ENCODE results near the gene P2RX7. TPM values are rescaled to one million over a fixed set of nuclear protein-coding genes. Genes with fewer than 3 reads are reported as not detected.
A peak's percentile ranks its signal among the peaks of the same experiment; 100 is the strongest.
"Not testable (repeated sequence)": the region's sequence is repeated elsewhere in the genome, so short reads cannot be mapped to it uniquely, and the experiment has no call there.

P2RX7 gene
- total and polyA plus RNA-seq, 2 experiments from 2014 or later, result 0.90 to 1.7 TPM

DNA sequence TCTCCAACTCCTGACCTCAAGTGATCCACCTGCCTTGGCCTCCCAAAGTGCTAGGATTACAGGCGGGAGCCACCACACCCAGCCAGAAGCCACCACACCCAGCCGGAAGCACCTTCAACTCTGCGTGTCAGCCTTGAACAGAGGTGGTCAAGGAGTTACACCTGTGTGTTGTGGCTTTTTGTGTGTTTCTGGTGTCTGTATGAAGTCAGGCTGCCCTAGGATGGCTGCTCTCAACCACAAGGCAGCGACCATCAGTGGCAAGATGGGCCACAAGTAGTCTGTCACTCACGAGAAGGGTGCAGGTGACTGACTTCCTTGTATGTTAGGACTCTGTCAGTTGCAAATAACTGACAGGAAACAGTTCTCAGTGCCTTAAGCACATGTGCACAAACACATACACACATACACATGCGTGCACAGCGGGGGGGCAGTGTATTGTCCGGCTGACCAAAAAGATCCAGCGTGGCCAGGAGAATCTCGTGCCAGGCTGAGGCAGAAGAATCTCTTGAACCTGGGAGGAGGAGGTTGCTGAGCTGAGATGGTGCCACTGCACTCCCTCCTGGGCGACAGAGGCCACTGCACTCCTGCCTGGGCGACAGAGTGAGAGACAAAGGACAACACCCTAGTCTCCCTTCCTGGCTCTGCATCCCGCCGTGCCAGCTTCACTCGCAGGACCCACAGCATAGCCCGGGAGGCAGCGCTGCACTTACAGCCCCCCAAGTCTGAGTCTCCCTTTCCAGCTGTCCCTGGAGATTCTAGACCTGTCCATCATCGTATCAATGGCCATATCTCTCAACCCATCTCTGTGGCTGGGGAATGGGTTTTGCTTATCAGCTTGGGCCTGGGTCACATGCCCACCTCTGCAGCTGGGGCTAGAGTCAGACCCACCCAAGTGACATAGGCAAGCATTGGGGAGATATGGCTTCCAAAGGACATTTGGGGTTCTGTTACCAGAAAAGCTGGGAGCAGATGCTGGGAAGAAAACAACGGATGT is 90.9 kb downstream of the P2RX7 start:
- no peak overlapping the region for H3K4me2 ChIP-seq
- 90% methylated on average over 19 of the region's 19 CpGs for WGBS (ENCODE audit: low lambda C conversion rate, missing lambda C conversion rate)
- H2AFZ ChIP-seq, result no peak overlapping the region
- DNase-seq (ENCODE audit: low spot score), result no peak
- H3K27ac ChIP-seq, result no peak overlapping the region
- H3K4me3 ChIP-seq, result no peak overlapping the region
- H3K36me3 ChIP-seq (replicated peaks; ENCODE audit: insufficient read depth, low read depth), result no peaks in the 10 kb centered on the region
- TF ChIP-seq EZH2phosphoT487 (IDR thresholded peaks at IDR 0.05; ENCODE audit: low read depth, severe bottlenecking, unreplicated experiment) (no peak), EZH2 (IDR thresholded peaks at IDR 0.05; ENCODE audit: borderline replicate concordance) (no peak)
- TF ChIP-seq, protein P1, sequence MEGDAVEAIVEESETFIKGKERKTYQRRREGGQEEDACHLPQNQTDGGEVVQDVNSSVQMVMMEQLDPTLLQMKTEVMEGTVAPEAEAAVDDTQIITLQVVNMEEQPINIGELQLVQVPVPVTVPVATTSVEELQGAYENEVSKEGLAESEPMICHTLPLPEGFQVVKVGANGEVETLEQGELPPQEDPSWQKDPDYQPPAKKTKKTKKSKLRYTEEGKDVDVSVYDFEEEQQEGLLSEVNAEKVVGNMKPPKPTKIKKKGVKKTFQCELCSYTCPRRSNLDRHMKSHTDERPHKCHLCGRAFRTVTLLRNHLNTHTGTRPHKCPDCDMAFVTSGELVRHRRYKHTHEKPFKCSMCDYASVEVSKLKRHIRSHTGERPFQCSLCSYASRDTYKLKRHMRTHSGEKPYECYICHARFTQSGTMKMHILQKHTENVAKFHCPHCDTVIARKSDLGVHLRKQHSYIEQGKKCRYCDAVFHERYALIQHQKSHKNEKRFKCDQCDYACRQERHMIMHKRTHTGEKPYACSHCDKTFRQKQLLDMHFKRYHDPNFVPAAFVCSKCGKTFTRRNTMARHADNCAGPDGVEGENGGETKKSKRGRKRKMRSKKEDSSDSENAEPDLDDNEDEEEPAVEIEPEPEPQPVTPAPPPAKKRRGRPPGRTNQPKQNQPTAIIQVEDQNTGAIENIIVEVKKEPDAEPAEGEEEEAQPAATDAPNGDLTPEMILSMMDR (IDR thresholded peaks at IDR 0.05; ENCODE audit: poor library complexity), result peak; percentile 20
- peaks cover 7% of the 10 kb centered on the region for H3K79me2 ChIP-seq
- H3K4me1 ChIP-seq (ENCODE audit: insufficient read depth), result peaks cover 10% of the 10 kb centered on the region
- no peaks in the 10 kb centered on the region for H3K9me2 ChIP-seq (replicated peaks; ENCODE audit: insufficient read depth)
- no peaks in the 10 kb centered on the region for H3K9me3 ChIP-seq (ENCODE audit: low read depth)
- H4K20me1 ChIP-seq (ENCODE audit: insufficient read depth, poor library complexity, severe bottlenecking), result no peaks in the 10 kb centered on the region
- H3K27me3 ChIP-seq, result no peaks in the 10 kb centered on the region

GRCh38 chr12:121224591-121224990 is 91.9 kb downstream of the P2RX7 start:
- Histone ChIP-seq H3K4me1 (ENCODE audit: insufficient read depth) (peaks cover 16% of the 10 kb centered on the region), H3K4me3 (no peak overlapping the region), H3K79me2 (peaks cover 3% of the 10 kb centered on the region), H3K27me3 (no peaks in the 10 kb centered on the region), H4K20me1 (ENCODE audit: insufficient read depth, poor library complexity, severe bottlenecking) (no peaks in the 10 kb centered on the region), H3K36me3 (replicated peaks; ENCODE audit: insufficient read depth, low read depth) (no peaks in the 10 kb centered on the region), H3K4me2 (no peak overlapping the region), H3K9me2 (replicated peaks; ENCODE audit: insufficient read depth) (no peaks in the 10 kb centered on the region), H3K9me3 (ENCODE audit: low read depth) (no peaks in the 10 kb centered on the region), H3K27ac (no peak overlapping the region), H2AFZ (no peak overlapping the region)
- DNase-seq (ENCODE audit: low spot score), result no peak
- 84% methylated on average over 8 of the region's 8 CpGs for WGBS (ENCODE audit: low lambda C conversion rate, missing lambda C conversion rate)
- TF ChIP-seq EZH2phosphoT487 (IDR thresholded peaks at IDR 0.05; ENCODE audit: low read depth, severe bottlenecking, unreplicated experiment), result no peak
- no peak for TF ChIP-seq EZH2 (IDR thresholded peaks at IDR 0.05; ENCODE audit: borderline replicate concordance)
- TF ChIP-seq, protein P1 (IDR thresholded peaks at IDR 0.05; ENCODE audit: poor library complexity), result no peak

DNA sequence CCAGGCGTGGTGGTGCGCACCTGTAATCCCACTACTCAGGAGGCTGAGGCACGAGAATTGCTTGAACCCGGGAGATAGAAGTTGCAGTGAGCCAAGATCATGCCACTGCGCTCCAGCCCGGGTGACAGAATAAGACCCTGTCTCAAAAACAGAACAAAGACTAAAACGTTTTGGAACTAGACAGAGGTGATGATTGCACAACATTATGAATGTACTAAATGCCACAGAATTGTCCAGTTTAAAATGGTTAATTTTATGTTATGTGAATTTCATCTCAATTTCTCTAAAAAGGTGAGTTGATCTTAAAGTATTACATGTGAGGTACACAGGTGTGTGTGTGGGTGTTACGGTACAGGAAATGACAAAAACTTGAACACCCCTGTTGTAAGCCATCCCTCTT is 93.7 kb downstream of the P2RX7 start:
- Histone ChIP-seq H3K4me2 (no peak overlapping the region), H3K79me2 (no peaks in the 10 kb centered on the region), H3K27ac (peak overlapping the region; percentile 97), H3K27me3 (no peaks in the 10 kb centered on the region), H3K9me2 (replicated peaks; ENCODE audit: insufficient read depth) (no peaks in the 10 kb centered on the region), H2AFZ (no peak overlapping the region), H3K4me1 (ENCODE audit: insufficient read depth) (peaks cover 26% of the 10 kb centered on the region), H4K20me1 (ENCODE audit: insufficient read depth, poor library complexity, severe bottlenecking) (no peaks in the 10 kb centered on the region), H3K4me3 (no peak overlapping the region), H3K36me3 (replicated peaks; ENCODE audit: insufficient read depth, low read depth) (no peaks in the 10 kb centered on the region), H3K9me3 (ENCODE audit: low read depth) (no peaks in the 10 kb centered on the region)
- TF ChIP-seq EZH2phosphoT487 (IDR thresholded peaks at IDR 0.05; ENCODE audit: low read depth, severe bottlenecking, unreplicated experiment) (no peak), EZH2 (IDR thresholded peaks at IDR 0.05; ENCODE audit: borderline replicate concordance) (no peak)
- TF ChIP-seq, protein P1 (IDR thresholded peaks at IDR 0.05; ENCODE audit: poor library complexity), result no peak
- WGBS (ENCODE audit: low lambda C conversion rate, missing lambda C conversion rate), result 89% methylated on average over 8 of the region's 8 CpGs
- no peak for DNase-seq (ENCODE audit: low spot score)

DNA sequence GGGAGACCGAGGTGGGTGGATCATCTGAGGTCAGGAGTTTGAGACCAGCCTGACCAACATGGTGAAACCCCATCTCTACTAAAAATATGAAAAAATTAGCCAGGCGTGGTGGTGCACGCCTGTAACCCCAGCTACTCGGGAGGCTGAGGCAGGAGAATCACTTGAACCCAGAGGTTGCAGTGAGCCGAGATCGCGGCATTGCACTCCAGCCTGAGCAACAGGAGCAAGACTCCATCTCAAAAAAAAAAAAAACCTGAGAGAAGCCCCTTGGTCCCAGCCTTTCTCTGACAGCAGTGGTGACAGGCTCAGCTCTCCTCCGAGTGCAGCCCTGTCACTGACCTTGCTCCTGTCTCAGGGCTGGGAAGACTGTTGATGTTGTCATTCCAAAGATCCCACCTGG is 94.2 kb downstream of the P2RX7 start:
- H3K36me3 ChIP-seq (replicated peaks; ENCODE audit: insufficient read depth, low read depth); DNase-seq (ENCODE audit: low spot score): not testable (repeated sequence)
- peak overlapping the region; percentile 97 for H3K27ac ChIP-seq

More for the DNA sequence above, 94.2 kb downstream of the P2RX7 start:
- not testable (repeated sequence) for H2AFZ ChIP-seq; H3K4me3 ChIP-seq; H3K79me2 ChIP-seq; H3K27me3 ChIP-seq; H3K9me2 ChIP-seq (replicated peaks; ENCODE audit: insufficient read depth); H3K9me3 ChIP-seq (ENCODE audit: low read depth); H4K20me1 ChIP-seq (ENCODE audit: insufficient read depth, poor library complexity, severe bottlenecking)
- Histone ChIP-seq H3K4me1 (ENCODE audit: insufficient read depth) (peaks cover 26% of the 10 kb centered on the region), H3K4me2 (peak overlapping the region; percentile 39)
- 86% methylated on average over 8 of the region's 8 CpGs for WGBS (ENCODE audit: low lambda C conversion rate, missing lambda C conversion rate)
